ENCODE results near the gene TSSC4.

DNA sequence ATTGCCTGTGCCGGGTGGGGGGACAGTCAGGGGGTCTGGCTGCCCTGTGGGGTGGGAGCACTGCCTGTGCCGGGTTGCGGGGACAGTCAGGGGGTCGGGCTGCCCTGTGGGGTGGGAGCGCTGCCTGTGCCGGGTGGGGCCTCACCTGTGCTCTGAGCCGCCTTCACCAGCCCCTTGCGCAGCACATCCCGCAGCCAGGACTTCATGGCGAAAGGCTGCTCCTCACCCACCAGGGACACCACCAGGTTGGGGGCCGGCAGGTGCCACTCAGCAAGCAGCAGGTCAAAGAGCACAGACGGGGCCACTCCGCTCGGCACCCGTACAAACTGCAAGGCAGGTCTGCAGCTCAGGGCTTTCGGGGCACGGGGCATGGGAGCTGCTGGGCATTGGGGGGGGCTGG is 21.4 kb downstream of the TSSC4 start:
- no peak for TF ChIP-seq POLR2A (IDR thresholded peaks at IDR 0.05)
- TF ChIP-seq, protein P1, sequence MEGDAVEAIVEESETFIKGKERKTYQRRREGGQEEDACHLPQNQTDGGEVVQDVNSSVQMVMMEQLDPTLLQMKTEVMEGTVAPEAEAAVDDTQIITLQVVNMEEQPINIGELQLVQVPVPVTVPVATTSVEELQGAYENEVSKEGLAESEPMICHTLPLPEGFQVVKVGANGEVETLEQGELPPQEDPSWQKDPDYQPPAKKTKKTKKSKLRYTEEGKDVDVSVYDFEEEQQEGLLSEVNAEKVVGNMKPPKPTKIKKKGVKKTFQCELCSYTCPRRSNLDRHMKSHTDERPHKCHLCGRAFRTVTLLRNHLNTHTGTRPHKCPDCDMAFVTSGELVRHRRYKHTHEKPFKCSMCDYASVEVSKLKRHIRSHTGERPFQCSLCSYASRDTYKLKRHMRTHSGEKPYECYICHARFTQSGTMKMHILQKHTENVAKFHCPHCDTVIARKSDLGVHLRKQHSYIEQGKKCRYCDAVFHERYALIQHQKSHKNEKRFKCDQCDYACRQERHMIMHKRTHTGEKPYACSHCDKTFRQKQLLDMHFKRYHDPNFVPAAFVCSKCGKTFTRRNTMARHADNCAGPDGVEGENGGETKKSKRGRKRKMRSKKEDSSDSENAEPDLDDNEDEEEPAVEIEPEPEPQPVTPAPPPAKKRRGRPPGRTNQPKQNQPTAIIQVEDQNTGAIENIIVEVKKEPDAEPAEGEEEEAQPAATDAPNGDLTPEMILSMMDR (IDR thresholded peaks at IDR 0.05), result no peak
